Heart left ventricle (tissue), 13 donors: ENCODE results near the gene RELL1.

Experiments used
- CTCF ChIP-seq, 12 donors: fragments of 200-600 bp; sonication (generic) in 4 of 12; IDR thresholded peaks; one replicate each; pipeline versions ENCODE4 v1.5.0 to v1.8.0; 2018 to 2022; ENCODE audit warnings: antibody characterized with exemption in 12 of 12, mild to moderate bottlenecking in 5 of 12
- POLR2A ChIP-seq, 2 donors: fragments of 450-650 bp; IDR thresholded peaks; one replicate each; pipeline ENCODE4 v1.6.1; 2017; ENCODE audit warnings: antibody characterized with exemption in 2 of 2, mild to moderate bottlenecking in 2 of 2, moderate library complexity in 2 of 2
- donor health status: ischemic (EF 13 %, LVEDD 7.1; RV severe dilation, severe dysfunction).
- donor health status: DM: no; HTN: yes; CAD: no.
- donor health status: DM: no; HTN: no; CAD: no.
- donor health status: ischemic (EF 25% LVEDD 6.9; RV normal size, moderate dysfunction).
- donor health status: ischemic (EF 25% LVEDD 5.7; RV mildly dilated, moderate dysfunction).
- donor health status: ischemic (EF 35%, LVEDD 5.7; RV mildly dilated, moderate dysfunction).
- donor health status: nonischemic (EF 11% LVEDD 7.7; RV severe dilation, severe dysfunction).
- donor health status: DM: yes; HTN: yes; CAD: no.
- donor health status: PGD.
- donor health status: ischemic (EF 29% LVEDD 5.4; RV normal size, mild dysfunction).
- donor health status: nonischemic (EF 23%, LVEDD 6.1; RV moderate dilation, normal function).

GRCh38 chr4:37641886-37642849 lies 44.0 kb downstream of the RELL1 start:
- TF ChIP-seq CTCF (IDR thresholded peaks at IDR 0.05) (no peak), POLR2A (IDR thresholded peaks at IDR 0.05) (no peak)
